ENCODE measurements around the gene IFFO2. TPM values are rescaled to one million over a fixed set of nuclear protein-coding genes. Genes with fewer than 3 reads are reported as not detected.

Gene IFFO2
- total RNA-seq, 3 donors from 2014 or later (not counting 1 experiment from before 2014, with no cell fraction given), result 52.4 to 105 (median 66.5) TPM

- Histone ChIP-seq H3K9me3 (ENCODE audit: control insufficient read depth, insufficient read depth, low read length) (no peaks in the 10 kb centered on the region), H3K27me3 (ENCODE audit: control insufficient read depth, insufficient read depth, low read length) (no peaks in the 10 kb centered on the region), H3K27ac (ENCODE audit: low read length) (no peak overlapping the region), H3K4me3 (ENCODE audit: low read length) (no peak overlapping the region), H3K4me1 (ENCODE audit: control insufficient read depth, insufficient read depth, low read length) (peaks cover 82% of the 10 kb centered on the region), H3K36me3 (ENCODE audit: control insufficient read depth, insufficient read depth, low read length) (no peaks in the 10 kb centered on the region)
- Mint-ChIP-seq H3K9me3 (peaks cover 0 to 2% of the 10 kb centered on the region in 2 donors), H3K27me3 (ENCODE audit: low read depth in 2 of 2) (no peaks in the 10 kb centered on the region), H3K4me3 (peak overlapping the region; percentile 45), H3K27ac (peak overlapping the region; percentile 93 to 95), H3K36me3 (no peaks in the 10 kb centered on the region), H3K4me1 (peaks cover 68 to 76% of the 10 kb centered on the region in 2 donors)
- ATAC-seq (no peak), DNase-seq (no peak)
- intact Hi-C loops (cut with micrococcal nuclease), result no loop called here
- 92% methylated on average over 6 of the region's 6 CpGs for WGBS (ENCODE audit: insufficient coverage)
- no peak for TF ChIP-seq CTCF (IDR thresholded peaks at IDR 0.05)
These were observed 27.5 kb downstream of the IFFO2 start for GRCh38 chr1:18928985-18929384.

- H3K27me3 ChIP-seq (ENCODE audit: control insufficient read depth, insufficient read depth, low read length), result no peaks in the 10 kb centered on the region
- H3K27ac ChIP-seq (ENCODE audit: low read length), result peak overlapping the region; percentile 95
- ATAC-seq (no peak), DNase-seq (no peak)
- H3K4me3 Mint-ChIP-seq, result peak overlapping the region; percentile 93
- H3K36me3 Mint-ChIP-seq, result no peaks in the 10 kb centered on the region
- peak overlapping the region; percentile 93 to 95 for H3K27ac Mint-ChIP-seq
- H3K4me1 ChIP-seq (ENCODE audit: control insufficient read depth, insufficient read depth, low read length), result peaks cover 88% of the 10 kb centered on the region
- no peak for TF ChIP-seq CTCF (IDR thresholded peaks at IDR 0.05)
- no peak overlapping the region for H3K4me3 ChIP-seq (ENCODE audit: low read length)
- H3K27me3 Mint-ChIP-seq (ENCODE audit: low read depth in 2 of 2), result no peaks in the 10 kb centered on the region
- intact Hi-C loops (cut with micrococcal nuclease), result no loop called here
- no peaks in the 10 kb centered on the region for H3K9me3 ChIP-seq (ENCODE audit: control insufficient read depth, insufficient read depth, low read length)
- H3K4me1 Mint-ChIP-seq, result peaks cover 73 to 82% of the 10 kb centered on the region in 2 donors
- no peaks in the 10 kb centered on the region for H3K36me3 ChIP-seq (ENCODE audit: control insufficient read depth, insufficient read depth, low read length)
- H3K9me3 Mint-ChIP-seq, result peaks cover 0 to 2% of the 10 kb centered on the region in 2 donors
- 71% methylated on average over 8 of the region's 8 CpGs for WGBS (ENCODE audit: insufficient coverage)
These were observed 28.1 kb downstream of the IFFO2 start for GRCh38 chr1:18928406-18928805.

- H3K27me3 ChIP-seq (ENCODE audit: control insufficient read depth, insufficient read depth, low read length), result no peaks in the 10 kb centered on the region
- TF ChIP-seq CTCF (IDR thresholded peaks at IDR 0.05), result no peak
- H3K4me1 ChIP-seq (ENCODE audit: control insufficient read depth, insufficient read depth, low read length), result peaks cover 94% of the 10 kb centered on the region
- Mint-ChIP-seq H3K4me3 (peak overlapping the region; percentile 93), H3K27ac (peak overlapping the region; percentile 93 to 95), H3K9me3 (peaks cover 0 to 2% of the 10 kb centered on the region in 2 donors), H3K36me3 (no peaks in the 10 kb centered on the region), H3K4me1 (peaks cover 79 to 88% of the 10 kb centered on the region in 2 donors), H3K27me3 (ENCODE audit: low read depth in 2 of 2) (no peaks in the 10 kb centered on the region)
- peak overlapping the region; percentile 95 for H3K27ac ChIP-seq (ENCODE audit: low read length)
- no peaks in the 10 kb centered on the region for H3K36me3 ChIP-seq (ENCODE audit: control insufficient read depth, insufficient read depth, low read length)
- no peaks in the 10 kb centered on the region for H3K9me3 ChIP-seq (ENCODE audit: control insufficient read depth, insufficient read depth, low read length)
- 5% methylated on average over 10 of the region's 12 CpGs for WGBS (ENCODE audit: insufficient coverage)
- DNase-seq (peak in 1 of 2 donors; percentile 77), ATAC-seq (peak in 2 of 3 donors; percentile 7 to 10)
- peak overlapping the region; percentile 45 for H3K4me3 ChIP-seq (ENCODE audit: low read length)
- intact Hi-C loops (cut with micrococcal nuclease), result no loop called here
These were observed 28.7 kb downstream of the IFFO2 start for GRCh38 chr1:18927654-18928272.

Data from natural killer cell (primary cell).